ENCODE data around the gene STPG3. TPM values are rescaled to one million over a fixed set of nuclear protein-coding genes. Genes with fewer than 3 reads are reported as not detected.

STPG3 gene
- total and polyA plus RNA-seq, 2 of the 4 experiments (the other 2 are of a cell fraction) = not detected

DNA sequence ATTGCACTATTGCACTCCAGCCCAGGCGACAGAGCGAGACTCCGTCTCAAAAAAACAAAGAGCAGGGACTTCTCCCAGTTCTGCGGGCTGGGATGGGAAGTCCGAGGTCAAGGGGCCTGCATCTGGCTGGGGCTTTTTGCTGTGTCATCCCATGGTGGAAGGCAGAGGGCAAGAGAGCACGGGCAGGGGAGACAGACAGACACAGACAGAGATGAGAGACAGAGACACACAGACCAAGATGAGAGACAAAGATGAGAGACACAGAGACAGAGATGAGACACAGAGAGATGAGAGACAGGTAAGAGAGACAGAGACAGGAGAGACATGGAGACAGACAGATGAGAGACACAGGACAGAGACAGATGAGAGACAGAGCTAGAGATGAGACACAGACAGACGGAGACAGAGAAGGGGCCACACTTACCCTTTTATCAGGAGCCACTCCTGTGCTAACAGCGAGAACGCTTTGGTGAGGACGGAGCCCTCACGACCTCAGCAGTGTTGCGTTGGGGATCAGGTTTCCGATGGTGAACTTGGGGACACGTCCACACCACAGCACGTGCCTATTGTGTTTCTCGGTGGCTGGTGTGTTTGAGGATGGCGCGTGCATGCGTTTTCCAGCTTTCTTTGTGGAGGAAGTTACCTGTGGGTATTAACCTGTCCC is 17.6 kb downstream of the STPG3 start:
- peak overlapping the region; percentile 27; the same call in 1 of the 3 replicates for H2BK15ac ChIP-seq (ENCODE audit: low read depth, low read length)
- H2BK20ac ChIP-seq (ENCODE audit: low read depth, low read length) = peak overlapping the region; percentile 48; the same call in 1 of the 2 replicates
- peaks cover 13 to 65% of the 10 kb centered on the region in 2 experiments; a peak in 3 of 4 replicates for H3K79me1 ChIP-seq (ENCODE audit: low read depth in 1 of 2, low read length in 2 of 2)
- peaks cover 12% of the 10 kb centered on the region for H3K4me1 ChIP-seq (ENCODE audit: control insufficient read depth, insufficient read depth, low read length)
- peak overlapping the region; percentile 59; the same call in 1 of the 2 replicates for H3K23ac ChIP-seq (ENCODE audit: low read depth, low read length)
- in situ Hi-C loops (cut with MboI; ENCODE audit: low sequenced_read_pairs) = no loop called here
- H2AFZ ChIP-seq (replicated peaks; ENCODE audit: low read length, poor library complexity) = peak overlapping the region; percentile 44
- ATAC-seq (ENCODE audit: low read depth) (no peak; the same call in 1 of the 2 replicates), DNase-seq (no peak)
- H3K36me3 ChIP-seq (ENCODE audit: control insufficient read depth, insufficient read depth, low read length) = peaks cover 63% of the 10 kb centered on the region
- H2AK9ac ChIP-seq (replicated peaks; ENCODE audit: low read depth, low read length, poor library complexity) = peak overlapping the region; percentile 62
- peaks cover 14% of the 10 kb centered on the region for H3K9me1 ChIP-seq (ENCODE audit: insufficient read depth, low read length)
- no peak overlapping the region for H3K56ac ChIP-seq (ENCODE audit: extremely low read depth, insufficient read depth, low read length)
- no peak overlapping the region for H3K9ac ChIP-seq (ENCODE audit: low read depth, low read length)
- peak overlapping the region; percentile 68 for H3K4ac ChIP-seq (ENCODE audit: low read depth, low read length)
- peak overlapping the region; percentile 36; the same call in 1 of the 2 replicates for H3K27ac ChIP-seq (ENCODE audit: insufficient read depth, low read length)
- 100% methylated on average over 2 of the region's 19 CpGs; no CpG with 5 or more reads in 1 of the 2 experiments for WGBS, 2 experiments (ENCODE audit: extremely low coverage in 2 of 2, insufficient read length in 1 of 2)
- H4K91ac ChIP-seq (ENCODE audit: insufficient read depth, low read depth, low read length) = no peak overlapping the region; the same call in 1 of the 2 replicates
- H3K27me3 ChIP-seq (ENCODE audit: control insufficient read depth, insufficient read depth, low read length) = no peaks in the 10 kb centered on the region
- TF ChIP-seq BHLHE40 (IDR thresholded peaks at IDR 0.05; ENCODE audit: low read depth, low read length) = no peak
- no peak for TF ChIP-seq POLR2A (IDR thresholded peaks at IDR 0.05; ENCODE audit: low read depth, low read length)
- no peak for TF ChIP-seq RAD21 (IDR thresholded peaks at IDR 0.05; ENCODE audit: low read length)
- TF ChIP-seq NFE2L2 (IDR thresholded peaks at IDR 0.05; ENCODE audit: low read depth, low read length) = peak; percentile 74
- TF ChIP-seq MAZ (IDR thresholded peaks at IDR 0.05; ENCODE audit: borderline replicate concordance, low read depth, low read length) = no peak
- peak overlapping the region; percentile 55 for H3K14ac ChIP-seq (replicated peaks; ENCODE audit: low read depth, low read length)
- H2BK5ac ChIP-seq (ENCODE audit: low read depth, low read length, poor library complexity, severe bottlenecking) = peak overlapping the region; percentile 9
- H4K20me1 ChIP-seq (ENCODE audit: insufficient read depth, low read length) = peaks cover 30% of the 10 kb centered on the region
- no peak overlapping the region for H3K4me3 ChIP-seq (ENCODE audit: insufficient read depth, low read depth, low read length)
- ChIA-PET CTCF (no interaction called here), POLR2A (ENCODE audit: unreplicated experiment) (no interaction called here)
- peak overlapping the region; percentile 19 to 35; a peak in 3 of 4 replicates for H4K8ac ChIP-seq (ENCODE audit: low read depth in 2 of 2, low read length in 2 of 2)
- peak overlapping the region; percentile 93 for H2AK5ac ChIP-seq (ENCODE audit: low read depth, low read length)
- H2BK120ac ChIP-seq (ENCODE audit: low read depth, low read length) = peak overlapping the region; percentile 52
- BruUV-seq (replicated peaks) = no TSS peak
- H3K18ac ChIP-seq (ENCODE audit: low read depth, low read length) = no peak overlapping the region
- intact Hi-C loops (cut with micrococcal nuclease) = no loop called here
- peak overlapping the region; percentile 5; the same call in 1 of the 2 replicates for H3K4me2 ChIP-seq (ENCODE audit: low read depth, low read length)
- no peak overlapping the region for H4K5ac ChIP-seq (ENCODE audit: low read depth, low read length)
- dilution Hi-C loops (cut with HindIII; ENCODE audit: low sequenced_read_pairs, unreplicated experiment) = no loop called here
- no peaks in the 10 kb centered on the region for H3K9me3 ChIP-seq (ENCODE audit: control insufficient read depth, insufficient read depth, low read length)

All from IMR-90 (cell line).